ENCODE measurements around the gene SPOUT1.
"Not testable (repeated sequence)": the region's sequence is repeated elsewhere in the genome, so short reads cannot be mapped to it uniquely, and the experiment has no call there.

The SPOUT1 gene, protein sequence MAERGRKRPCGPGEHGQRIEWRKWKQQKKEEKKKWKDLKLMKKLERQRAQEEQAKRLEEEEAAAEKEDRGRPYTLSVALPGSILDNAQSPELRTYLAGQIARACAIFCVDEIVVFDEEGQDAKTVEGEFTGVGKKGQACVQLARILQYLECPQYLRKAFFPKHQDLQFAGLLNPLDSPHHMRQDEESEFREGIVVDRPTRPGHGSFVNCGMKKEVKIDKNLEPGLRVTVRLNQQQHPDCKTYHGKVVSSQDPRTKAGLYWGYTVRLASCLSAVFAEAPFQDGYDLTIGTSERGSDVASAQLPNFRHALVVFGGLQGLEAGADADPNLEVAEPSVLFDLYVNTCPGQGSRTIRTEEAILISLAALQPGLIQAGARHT

GRCh38 chr9:128829477-128830251 is at the start of gene SPOUT1:
Gene SPOUT1, minus strand, starts transcription at chr9:128829794. Its CDS starts 14 bp downstream, at chr9:128829780.
- peak; percentile 86 for DNase-seq

- no peak for DNase-seq
Observed at GRCh38 chr9:128877852-128878251, 48.3 kb upstream of the SPOUT1 start.

GRCh38 chr9:128870941-128871265 is 41.3 kb upstream of the SPOUT1 start:
- DNase-seq: not testable (repeated sequence)

DNA sequence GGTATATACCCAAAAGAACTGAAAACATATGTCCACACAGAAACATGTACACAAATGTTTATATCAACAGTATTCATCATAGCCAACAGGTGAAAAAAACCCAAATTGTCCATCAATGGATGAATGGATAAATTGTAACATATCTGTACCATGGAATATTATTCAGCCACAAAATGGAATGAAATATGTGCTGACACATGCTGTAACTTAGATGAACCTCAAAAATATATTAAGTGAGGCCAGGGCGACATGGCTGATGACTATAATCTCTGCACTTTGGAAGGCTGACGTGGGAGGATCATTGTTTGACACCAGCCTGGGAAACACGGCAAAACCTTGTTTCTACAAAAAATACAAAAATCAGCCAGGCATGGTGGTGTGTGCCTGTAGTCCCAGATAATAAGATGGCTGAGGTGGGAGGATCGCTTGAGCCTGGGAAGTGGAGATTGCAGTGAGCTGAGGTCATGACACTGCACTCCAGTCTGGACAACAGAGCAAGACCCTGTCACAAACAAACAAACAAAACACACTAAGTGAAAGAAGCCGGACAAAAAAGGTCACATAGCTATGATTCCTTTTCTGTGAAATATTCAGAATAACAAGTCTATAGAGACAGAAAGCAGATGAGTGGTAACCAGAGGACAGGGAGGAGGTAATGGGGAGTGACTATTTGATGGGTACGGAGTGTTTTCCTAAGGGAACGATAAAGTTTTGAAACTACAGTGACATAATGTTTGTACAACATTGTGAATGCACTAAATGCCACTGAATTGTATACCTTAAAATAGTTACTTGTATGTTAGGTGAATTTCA is 40.7 kb upstream of the SPOUT1 start:
- DNase-seq: no peak

- no peak for DNase-seq
Observed at GRCh38 chr9:128863647-128864046, 34.1 kb upstream of the SPOUT1 start.

DNA sequence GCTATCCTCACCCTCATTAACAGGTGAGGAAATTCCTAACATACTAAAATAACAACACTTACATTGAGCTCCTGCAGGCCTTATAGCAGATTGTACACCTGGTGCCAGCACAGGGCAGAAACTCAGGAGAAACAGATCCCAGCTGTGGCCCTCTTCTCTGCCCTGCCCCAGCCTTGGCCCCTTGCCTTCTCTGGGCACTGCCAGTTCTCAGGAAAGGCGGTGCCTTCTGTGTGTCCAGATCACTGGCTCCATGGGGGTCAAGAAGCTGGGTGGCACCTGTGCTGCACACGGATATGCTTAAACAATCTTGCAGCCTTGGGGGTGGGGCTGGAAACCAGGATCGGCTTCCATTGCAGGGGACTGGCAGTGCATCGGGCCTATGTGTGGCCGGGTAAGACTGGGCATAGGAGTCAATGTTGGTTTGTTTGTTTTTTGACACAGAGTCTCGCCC is 32.8 kb upstream of the SPOUT1 start:
- DNase-seq: no peak

GRCh38 chr9:128861501-128861900 is 31.9 kb upstream of the SPOUT1 start:
- DNase-seq: no peak

DNA sequence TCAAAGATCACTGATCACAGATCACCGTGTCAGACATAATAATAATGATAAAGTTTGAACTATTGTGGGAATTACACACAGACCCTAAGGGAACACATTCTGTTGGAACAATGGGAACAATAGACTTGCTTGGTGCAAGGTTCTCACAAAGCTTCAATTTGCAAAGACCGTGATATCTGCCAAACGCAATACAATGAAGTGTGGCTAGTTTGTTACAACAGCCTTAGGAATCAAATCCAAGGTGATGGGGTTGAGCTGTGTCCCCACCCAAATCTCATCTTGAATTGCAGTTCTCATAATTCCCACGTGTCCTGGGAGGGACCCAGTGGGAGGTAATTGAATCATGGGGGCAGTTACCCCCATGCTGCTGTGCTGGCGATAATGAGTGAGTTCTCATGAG is 31.3 kb upstream of the SPOUT1 start:
- DNase-seq: no peak

DNA sequence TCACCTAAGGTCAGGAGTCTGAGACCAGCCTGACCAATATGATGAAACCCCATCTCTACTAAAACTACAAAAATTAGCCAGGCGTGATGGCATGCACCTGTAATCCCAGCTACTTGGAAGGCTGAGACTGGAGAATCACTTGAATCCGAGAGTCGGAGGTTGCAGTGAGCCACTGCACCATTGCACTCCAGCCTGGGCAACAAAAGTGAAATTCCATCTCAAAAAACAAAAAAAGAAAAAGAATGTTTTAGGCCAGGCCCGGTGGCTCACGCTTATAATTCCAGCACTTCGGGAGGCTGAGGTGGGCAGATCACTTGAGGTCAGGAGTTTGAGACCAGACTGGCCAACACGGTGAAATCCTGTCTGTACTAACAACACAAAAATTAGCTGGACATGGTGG is 28.9 kb upstream of the SPOUT1 start:
- not testable (repeated sequence) for DNase-seq

GRCh38 chr9:128854454-128854853 is 24.9 kb upstream of the SPOUT1 start:
- DNase-seq: not testable (repeated sequence)

DNA sequence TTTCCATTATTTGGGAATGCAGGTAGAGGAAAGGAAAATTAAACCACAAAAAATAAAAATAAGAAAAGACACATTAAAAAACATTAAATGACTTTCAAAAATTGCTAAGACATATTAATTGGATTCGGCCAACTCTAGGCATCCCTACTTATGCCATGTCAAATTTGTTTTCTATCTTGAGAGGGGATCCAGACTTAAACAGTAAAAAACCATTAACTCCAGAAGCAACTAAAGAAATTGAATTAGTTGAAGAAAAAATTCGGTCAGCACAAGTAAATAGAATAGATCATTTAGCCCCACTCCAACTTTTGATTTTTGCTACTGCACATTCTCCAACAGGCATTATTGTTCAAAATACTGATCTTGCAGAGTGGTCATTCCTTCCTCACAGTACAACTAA is 23.1 kb upstream of the SPOUT1 start:
- DNase-seq: not testable (repeated sequence)

DNA sequence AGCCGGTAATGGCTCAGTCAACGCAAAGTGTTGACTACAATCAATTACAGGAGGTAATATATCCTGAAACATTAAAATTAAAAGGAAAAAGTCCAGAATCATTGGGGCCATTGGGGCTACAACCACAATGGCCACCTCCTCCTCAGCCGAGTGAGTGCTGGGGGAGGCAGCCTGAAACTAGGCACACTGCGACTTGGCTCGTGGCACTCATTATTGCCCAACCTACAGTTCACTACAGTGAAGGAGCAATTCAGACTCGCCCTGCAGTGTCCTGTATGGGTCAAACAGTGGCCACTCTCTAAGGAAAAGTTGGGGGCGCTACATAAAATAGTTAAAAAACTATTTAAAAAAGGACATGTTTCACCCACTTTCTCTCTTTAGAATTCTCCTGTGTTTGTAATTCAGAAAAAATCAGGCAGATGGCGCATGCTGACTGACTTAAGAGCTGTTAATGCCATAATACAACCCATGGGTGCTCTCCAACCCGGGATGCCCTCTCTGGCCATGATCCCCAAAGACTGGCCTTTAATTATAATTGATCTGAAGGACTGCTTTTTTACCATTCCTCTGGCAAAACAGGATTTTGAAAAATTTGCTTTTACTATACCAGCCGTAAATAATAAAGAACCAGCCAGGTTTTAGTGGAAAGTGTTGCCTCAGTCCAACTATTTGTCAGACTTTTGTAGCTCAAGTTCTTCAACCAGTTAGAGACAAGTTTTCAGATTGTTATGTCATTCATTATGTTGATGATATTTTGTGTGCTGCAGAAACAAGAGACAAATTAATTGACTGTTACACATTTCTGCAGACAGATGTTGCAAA is 22.4 kb upstream of the SPOUT1 start:
- DNase-seq: not testable (repeated sequence)

DNA sequence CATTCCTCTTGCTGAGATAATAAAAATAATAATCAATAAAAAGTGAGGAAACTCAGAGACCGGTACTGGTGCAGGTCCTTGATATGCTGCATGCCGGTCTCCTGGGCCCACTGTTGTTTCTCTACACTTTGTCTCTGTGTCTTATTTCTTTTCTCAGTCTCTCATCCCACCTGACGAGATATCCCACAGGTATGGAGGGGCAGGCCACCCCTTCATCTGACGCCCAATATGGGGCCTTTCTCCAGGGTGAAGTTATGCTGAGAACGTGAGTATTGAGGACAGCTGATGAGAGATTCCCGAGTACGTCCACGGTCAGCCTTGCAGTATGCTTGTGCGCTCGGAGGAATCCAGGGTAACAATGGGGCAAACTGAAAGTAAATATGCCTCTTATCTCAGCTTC is 21.4 kb upstream of the SPOUT1 start:
- DNase-seq: not testable (repeated sequence)

DNA sequence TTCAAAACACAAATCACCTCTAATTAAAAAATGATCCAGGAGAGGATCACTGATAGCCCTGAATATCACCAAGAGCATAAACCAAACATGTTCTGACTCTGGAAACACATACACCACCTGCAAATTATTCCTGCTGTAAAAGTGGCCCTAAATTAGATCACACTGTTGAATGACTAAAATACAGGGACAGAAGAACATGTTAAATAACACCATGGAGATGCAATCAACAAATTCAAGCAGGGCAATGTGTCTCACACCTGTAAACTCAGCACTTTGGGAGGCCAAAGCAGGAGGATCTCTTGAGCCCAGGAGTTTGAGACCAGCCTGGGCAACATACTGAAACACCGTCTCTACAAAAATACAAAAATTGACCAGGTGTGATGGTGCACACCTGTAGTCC is 18.2 kb upstream of the SPOUT1 start:
- no peak for DNase-seq

DNA sequence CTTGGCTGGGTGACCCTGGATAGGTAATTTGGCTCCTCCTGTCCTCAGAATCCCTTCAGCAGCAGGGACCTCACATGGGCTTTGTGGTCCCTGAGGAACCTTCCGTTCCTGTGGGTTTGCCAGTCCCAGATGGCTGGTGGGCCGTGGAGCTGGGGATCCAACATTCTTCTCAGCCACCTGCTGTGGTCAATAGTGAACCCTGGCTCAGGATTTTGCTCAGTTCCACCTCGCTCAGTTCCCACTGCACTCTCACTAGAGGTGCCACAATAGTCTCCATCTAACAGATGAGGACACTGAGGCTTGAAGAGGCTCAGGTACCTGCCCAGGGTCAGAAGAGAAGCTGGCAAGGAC is 17.1 kb upstream of the SPOUT1 start:
- no peak for DNase-seq

- no peak for DNase-seq
Observed at GRCh38 chr9:128845186-128845931, 15.8 kb upstream of the SPOUT1 start.

GRCh38 chr9:128843171-128843570 is 13.6 kb upstream of the SPOUT1 start:
- DNase-seq: not testable (repeated sequence)

DNA sequence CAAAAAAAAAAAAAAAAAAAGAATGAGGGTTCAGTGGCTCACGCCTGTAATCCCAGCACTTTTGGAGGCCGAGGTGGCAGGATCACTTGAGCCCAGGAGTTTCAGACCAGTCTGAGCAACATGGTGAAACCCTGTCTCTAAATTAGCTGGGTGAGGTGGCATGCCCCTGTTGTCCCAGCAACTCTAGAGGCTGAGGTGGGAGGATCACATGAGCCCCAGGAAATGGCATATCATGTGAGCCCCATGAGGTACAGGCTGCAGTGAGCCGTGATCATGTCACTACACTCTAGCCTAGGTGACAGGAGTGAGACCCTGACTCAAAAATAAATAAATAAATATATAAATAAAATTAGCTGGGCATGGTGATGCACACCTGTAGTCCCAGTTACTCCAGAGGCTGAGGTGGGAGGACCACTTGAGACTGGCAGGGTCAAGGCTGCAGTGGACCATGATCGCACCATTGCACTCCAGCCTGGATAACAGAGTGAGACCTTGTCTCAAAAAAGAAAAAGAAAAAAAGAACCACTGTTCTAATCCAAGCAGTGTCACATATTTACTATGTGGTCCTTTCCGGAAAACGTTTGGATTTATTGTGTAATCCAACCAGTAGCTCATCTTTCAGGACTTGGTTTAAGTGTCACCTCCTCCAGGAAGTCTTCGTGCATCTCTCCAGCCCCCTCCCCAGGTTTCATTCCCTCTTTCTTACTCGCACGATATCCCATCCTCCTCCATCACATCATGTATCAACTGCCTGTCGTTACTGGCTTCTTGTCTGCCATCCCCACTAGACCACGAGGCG is 12.3 kb upstream of the SPOUT1 start:
- no peak for DNase-seq

- DNase-seq: no peak
Observed at GRCh38 chr9:128840524-128840923, 10.9 kb upstream of the SPOUT1 start.

DNA sequence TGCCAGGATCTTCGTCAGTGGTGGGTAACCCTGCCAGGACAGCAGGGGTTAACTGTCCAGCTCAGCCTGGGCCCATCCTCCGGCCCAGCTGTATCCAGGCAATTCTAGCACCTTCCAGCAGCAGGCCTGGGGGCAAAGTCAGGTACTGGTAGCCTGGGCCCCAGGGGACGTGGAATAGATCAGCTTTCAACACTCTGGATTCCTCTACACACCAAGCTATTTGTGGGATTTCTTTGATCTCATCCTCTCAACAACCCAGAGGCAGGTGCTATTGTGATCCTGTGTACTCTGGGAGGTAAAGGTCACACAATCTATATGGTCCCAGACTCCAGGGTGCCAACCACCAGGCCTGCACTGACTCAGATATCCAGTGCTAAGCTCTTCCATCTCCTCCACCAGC is 8.7 kb upstream of the SPOUT1 start:
- DNase-seq: no peak
